ENCODE data around the gene CALN1.

DNA sequence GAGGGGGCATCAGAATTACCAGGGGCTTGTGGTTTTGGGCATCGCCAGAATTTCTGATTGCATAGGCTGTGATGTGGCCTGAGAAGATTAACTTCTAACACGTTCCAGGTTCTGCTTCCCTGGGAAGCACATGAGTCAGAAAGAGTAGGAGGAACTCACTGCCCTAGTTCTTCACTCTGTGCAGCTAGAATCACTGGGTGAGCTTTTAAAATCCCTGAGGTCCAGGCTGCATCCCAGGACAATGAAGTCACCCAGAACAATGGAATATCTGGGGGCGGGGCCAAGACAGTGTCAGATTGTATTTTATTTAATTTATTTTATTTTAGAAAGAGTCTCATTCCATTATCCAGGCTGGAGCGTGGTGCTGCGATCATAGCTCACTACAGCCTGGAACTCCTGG is 636.5 kb downstream of the CALN1 start:
- TF ChIP-seq, protein P1, sequence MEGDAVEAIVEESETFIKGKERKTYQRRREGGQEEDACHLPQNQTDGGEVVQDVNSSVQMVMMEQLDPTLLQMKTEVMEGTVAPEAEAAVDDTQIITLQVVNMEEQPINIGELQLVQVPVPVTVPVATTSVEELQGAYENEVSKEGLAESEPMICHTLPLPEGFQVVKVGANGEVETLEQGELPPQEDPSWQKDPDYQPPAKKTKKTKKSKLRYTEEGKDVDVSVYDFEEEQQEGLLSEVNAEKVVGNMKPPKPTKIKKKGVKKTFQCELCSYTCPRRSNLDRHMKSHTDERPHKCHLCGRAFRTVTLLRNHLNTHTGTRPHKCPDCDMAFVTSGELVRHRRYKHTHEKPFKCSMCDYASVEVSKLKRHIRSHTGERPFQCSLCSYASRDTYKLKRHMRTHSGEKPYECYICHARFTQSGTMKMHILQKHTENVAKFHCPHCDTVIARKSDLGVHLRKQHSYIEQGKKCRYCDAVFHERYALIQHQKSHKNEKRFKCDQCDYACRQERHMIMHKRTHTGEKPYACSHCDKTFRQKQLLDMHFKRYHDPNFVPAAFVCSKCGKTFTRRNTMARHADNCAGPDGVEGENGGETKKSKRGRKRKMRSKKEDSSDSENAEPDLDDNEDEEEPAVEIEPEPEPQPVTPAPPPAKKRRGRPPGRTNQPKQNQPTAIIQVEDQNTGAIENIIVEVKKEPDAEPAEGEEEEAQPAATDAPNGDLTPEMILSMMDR (IDR thresholded peaks at IDR 0.05; ENCODE audit: low read depth, low read length), result no peak
- no peak for TF ChIP-seq EZH2phosphoT487 (IDR thresholded peaks at IDR 0.05; ENCODE audit: low read depth)
